Ureter (tissue), 1 donor: Measurements from ENCODE around the gene TMA7. TPM values are rescaled to one million over a fixed set of nuclear protein-coding genes. Genes with fewer than 3 reads are reported as not detected.

Experiments used
- total RNA-seq: library from RNA; stranded (reverse); gene quantifications from one replicate; pipeline ENCODE4 v1.2.4, GENCODE V29; 2023
- donor health status: DM: yes; HTN: yes; CAD: no.

TMA7 gene
- total RNA-seq, 1 donor from 2014 or later: 237 TPM

Other genes starting within 250 kb of the TMA7 start
- gene CAMP, start 216.8 kb upstream of the TMA7 start, total RNA-seq: 2.0 TPM
- 18.1 TPM for gene ZNF589, start 199.2 kb upstream of the TMA7 start, total RNA-seq
- 30.8 TPM for gene NME6, start 138.9 kb upstream of the TMA7 start, total RNA-seq
- gene SPINK8, start 106.6 kb upstream of the TMA7 start, total RNA-seq: 12.0 TPM
- gene FBXW12, start 68.0 kb upstream of the TMA7 start, total RNA-seq: 0.23 TPM
- 259 TPM for gene PLXNB1, start 10.2 kb upstream of the TMA7 start, total RNA-seq
- gene CCDC51, start 138 bp upstream of the TMA7 start, total RNA-seq: 10.4 TPM
- gene ATRIP, start 6.5 kb downstream of the TMA7 start, total RNA-seq: 9.6 TPM
- gene SHISA5, start 63.9 kb downstream of the TMA7 start, total RNA-seq: 294 TPM
- 7.4 TPM for gene PFKFB4, start 116.5 kb downstream of the TMA7 start, total RNA-seq
- gene UCN2, start 123.5 kb downstream of the TMA7 start, total RNA-seq: 1.5 TPM
- gene COL7A1, start 155.1 kb downstream of the TMA7 start, total RNA-seq: 62.9 TPM
- 178 TPM for gene UQCRC1, start 169.4 kb downstream of the TMA7 start, total RNA-seq
- gene TMEM89, start 181.5 kb downstream of the TMA7 start, total RNA-seq: not detected
- 12.3 TPM for gene SLC26A6, start 195.2 kb downstream of the TMA7 start, total RNA-seq
- 1.5 TPM for gene CELSR3, start 222.6 kb downstream of the TMA7 start, total RNA-seq
- gene NCKIPSD, start 245.7 kb downstream of the TMA7 start, total RNA-seq: 21.6 TPM